Glutamatergic neuron (in vitro differentiated cells): ENCODE results near the gene ELMO1. TPM values are rescaled to one million over a fixed set of nuclear protein-coding genes. Genes with fewer than 3 reads are reported as not detected.

Source experiments
- DNase-seq: peaks from one replicate; pipeline ENCODE4 v3.0.0; 2022
- H3K27ac Mint-ChIP-seq: one replicate; pipeline ENCODE4 v1.8.0; 2020; ENCODE audit warnings: mild to moderate bottlenecking, mixed read lengths, inconsistent platforms; ENCODE audit not compliant: unreplicated experiment
- H3K27me3 Mint-ChIP-seq: one replicate; pipeline ENCODE4 v1.8.0; 2020; ENCODE audit warnings: mild to moderate bottlenecking, moderate library complexity, mixed read lengths, inconsistent platforms; ENCODE audit not compliant: unreplicated experiment
- H3K36me3 Mint-ChIP-seq: one replicate; pipeline ENCODE4 v1.8.0; 2020; ENCODE audit warnings: mild to moderate bottlenecking, mixed read lengths, inconsistent platforms; ENCODE audit not compliant: unreplicated experiment
- H3K4me1 Mint-ChIP-seq: one replicate; pipeline ENCODE4 v1.8.0; 2020; ENCODE audit warnings: mild to moderate bottlenecking, low read depth, mixed read lengths, inconsistent platforms; ENCODE audit not compliant: unreplicated experiment
- H3K4me3 Mint-ChIP-seq: one replicate; pipeline ENCODE4 v1.8.0; 2020; ENCODE audit warnings: mild to moderate bottlenecking, mixed read lengths, inconsistent platforms; ENCODE audit not compliant: unreplicated experiment
- H3K9me3 Mint-ChIP-seq: one replicate; pipeline ENCODE4 v1.8.0; 2020; ENCODE audit warnings: mild to moderate bottlenecking, moderate library complexity, mixed read lengths, inconsistent platforms; ENCODE audit not compliant: unreplicated experiment
- total RNA-seq: library from RNA; stranded (reverse); fragmentation: NEBNext Ultra II Directional; extraction: Animal tissue kit (Norgen Biotek cat#: 25700); gene quantifications from one replicate; pipeline ENCODE4 v1.2.1, GENCODE V29; 2021; ENCODE audit not compliant: unreplicated experiment
- TF ChIP-seq, protein P1 (sequence below): fragments of 200-600 bp; sonication (generic); IDR thresholded peaks from one replicate; pipeline ENCODE4 v1.5.0; 2021; ENCODE audit not compliant: partially characterized antibody, unreplicated experiment

ELMO1 gene
- total RNA-seq, 1 donor from 2014 or later: 5.5 TPM

DNA sequence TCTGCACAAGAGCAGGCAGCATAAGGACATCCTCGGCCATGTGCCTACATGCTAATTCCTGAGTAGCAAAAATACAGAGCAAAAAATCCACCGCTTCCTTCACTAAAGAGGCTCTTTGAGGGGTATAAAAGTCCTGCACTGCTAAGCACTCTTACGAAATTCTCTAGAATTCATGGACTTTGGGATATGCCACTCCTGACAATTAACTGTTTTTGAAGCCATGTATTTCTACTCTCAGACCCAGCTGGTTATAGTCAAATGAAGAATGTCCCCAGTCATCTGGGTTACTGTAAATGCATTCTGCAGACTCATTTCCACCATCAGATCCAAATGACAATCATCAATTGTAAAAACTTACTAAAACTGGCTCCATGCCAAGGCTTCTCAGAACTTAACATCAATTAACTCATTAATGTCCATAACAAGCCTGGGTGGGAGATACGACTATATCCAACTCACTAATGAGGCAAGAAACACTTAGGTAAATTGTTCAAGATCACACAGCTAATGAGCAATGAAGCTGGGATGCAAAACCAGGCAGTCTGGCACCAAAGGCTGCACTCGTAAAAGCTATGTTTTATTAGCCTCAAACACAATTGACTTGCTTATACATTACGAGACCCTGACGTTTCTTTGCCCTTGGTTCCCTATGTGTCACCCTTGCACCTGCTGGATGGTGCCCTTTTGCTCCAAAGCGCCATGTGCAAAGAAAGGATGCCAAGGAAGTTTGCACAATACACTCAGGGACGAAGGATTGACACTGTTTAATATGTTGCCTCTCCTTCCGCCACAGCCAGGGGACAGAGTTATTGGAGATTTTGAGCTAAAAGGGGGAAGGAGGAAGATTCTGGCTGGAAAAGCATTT lies 250.4 kb downstream of the ELMO1 start:
- H3K27me3 Mint-ChIP-seq: peaks cover 2% of the 10 kb centered on the region
- H3K27ac Mint-ChIP-seq: no peak overlapping the region
- H3K4me3 Mint-ChIP-seq: no peak overlapping the region
- H3K4me1 Mint-ChIP-seq: peaks cover 13% of the 10 kb centered on the region
- no peaks in the 10 kb centered on the region for H3K36me3 Mint-ChIP-seq
- no peak for DNase-seq
- no peaks in the 10 kb centered on the region for H3K9me3 Mint-ChIP-seq
- TF ChIP-seq, protein P1, sequence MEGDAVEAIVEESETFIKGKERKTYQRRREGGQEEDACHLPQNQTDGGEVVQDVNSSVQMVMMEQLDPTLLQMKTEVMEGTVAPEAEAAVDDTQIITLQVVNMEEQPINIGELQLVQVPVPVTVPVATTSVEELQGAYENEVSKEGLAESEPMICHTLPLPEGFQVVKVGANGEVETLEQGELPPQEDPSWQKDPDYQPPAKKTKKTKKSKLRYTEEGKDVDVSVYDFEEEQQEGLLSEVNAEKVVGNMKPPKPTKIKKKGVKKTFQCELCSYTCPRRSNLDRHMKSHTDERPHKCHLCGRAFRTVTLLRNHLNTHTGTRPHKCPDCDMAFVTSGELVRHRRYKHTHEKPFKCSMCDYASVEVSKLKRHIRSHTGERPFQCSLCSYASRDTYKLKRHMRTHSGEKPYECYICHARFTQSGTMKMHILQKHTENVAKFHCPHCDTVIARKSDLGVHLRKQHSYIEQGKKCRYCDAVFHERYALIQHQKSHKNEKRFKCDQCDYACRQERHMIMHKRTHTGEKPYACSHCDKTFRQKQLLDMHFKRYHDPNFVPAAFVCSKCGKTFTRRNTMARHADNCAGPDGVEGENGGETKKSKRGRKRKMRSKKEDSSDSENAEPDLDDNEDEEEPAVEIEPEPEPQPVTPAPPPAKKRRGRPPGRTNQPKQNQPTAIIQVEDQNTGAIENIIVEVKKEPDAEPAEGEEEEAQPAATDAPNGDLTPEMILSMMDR: no peak

DNA sequence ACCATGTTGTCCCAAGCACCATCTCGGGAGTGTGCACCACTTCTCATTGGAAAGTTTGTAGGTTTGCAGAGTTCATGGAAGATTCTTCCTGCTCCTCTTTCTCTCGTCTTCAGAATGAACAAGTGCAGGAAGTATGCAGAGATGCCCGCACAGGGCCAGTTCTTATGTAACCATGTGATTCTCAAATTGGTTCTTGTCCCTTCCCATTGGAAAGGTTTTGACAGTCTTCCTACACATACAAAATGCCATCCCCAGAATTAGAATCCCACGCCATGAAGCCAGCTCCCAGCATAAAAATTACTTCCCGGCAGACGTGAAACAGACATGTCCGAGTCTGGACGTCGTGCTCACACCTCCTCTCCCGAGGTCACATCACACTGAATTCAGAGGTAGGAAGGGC lies 251.6 kb downstream of the ELMO1 start:
- DNase-seq: no peak
- TF ChIP-seq, protein P1: no peak
- Mint-ChIP-seq H3K9me3 (no peaks in the 10 kb centered on the region), H3K4me3 (no peak overlapping the region), H3K36me3 (no peaks in the 10 kb centered on the region), H3K4me1 (peaks cover 12% of the 10 kb centered on the region), H3K27ac (no peak overlapping the region), H3K27me3 (peaks cover 2% of the 10 kb centered on the region)

DNA sequence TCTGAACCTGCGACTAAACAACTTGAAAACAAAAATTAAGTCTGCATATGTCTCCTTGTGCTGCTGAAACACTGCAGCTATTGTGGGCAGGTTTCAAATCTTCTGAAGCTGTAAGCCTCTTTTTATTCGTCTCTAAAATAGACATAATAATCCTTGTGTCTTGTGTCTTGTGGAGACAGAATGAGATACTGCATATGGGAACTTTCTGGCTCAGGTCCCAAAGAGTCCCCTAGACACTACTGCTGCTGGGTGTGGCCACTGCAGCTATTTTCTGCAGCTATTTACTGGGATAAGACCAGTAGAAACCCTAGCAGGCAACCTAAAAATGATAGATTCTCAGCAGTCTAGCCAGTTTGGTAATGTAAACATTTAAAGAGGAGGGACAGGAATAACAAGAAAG lies 252.0 kb downstream of the ELMO1 start:
- no peak for DNase-seq
- Mint-ChIP-seq H3K27me3 (peaks cover 2% of the 10 kb centered on the region), H3K36me3 (no peaks in the 10 kb centered on the region), H3K4me3 (no peak overlapping the region), H3K27ac (no peak overlapping the region), H3K4me1 (peaks cover 11% of the 10 kb centered on the region), H3K9me3 (no peaks in the 10 kb centered on the region)
- TF ChIP-seq, protein P1: no peak

DNA sequence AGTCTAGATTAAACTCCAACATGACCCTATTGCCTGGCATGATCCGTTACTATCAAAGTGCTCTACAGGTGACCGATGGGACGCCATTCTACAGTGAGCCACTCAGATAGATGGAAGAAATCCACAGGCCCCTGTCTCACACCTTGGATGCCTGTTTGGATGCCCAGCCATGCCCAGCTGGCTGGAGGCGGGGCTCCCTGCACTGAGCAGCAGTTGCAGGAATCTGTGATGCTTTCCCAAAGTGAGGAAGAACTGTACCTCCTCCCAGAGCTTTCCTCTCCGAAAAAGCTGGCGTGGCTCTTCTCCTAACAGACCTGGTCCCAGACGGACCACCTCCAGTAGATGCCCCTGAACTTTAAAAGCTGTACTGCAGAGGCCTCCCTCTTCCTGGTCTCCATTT lies 253.3 kb downstream of the ELMO1 start:
- peaks cover 6% of the 10 kb centered on the region for H3K4me1 Mint-ChIP-seq
- H3K36me3 Mint-ChIP-seq: no peaks in the 10 kb centered on the region
- TF ChIP-seq, protein P1: no peak
- DNase-seq: no peak
- peaks cover 2% of the 10 kb centered on the region for H3K27me3 Mint-ChIP-seq
- H3K27ac Mint-ChIP-seq: no peak overlapping the region
- H3K4me3 Mint-ChIP-seq: no peak overlapping the region
- no peaks in the 10 kb centered on the region for H3K9me3 Mint-ChIP-seq

DNA sequence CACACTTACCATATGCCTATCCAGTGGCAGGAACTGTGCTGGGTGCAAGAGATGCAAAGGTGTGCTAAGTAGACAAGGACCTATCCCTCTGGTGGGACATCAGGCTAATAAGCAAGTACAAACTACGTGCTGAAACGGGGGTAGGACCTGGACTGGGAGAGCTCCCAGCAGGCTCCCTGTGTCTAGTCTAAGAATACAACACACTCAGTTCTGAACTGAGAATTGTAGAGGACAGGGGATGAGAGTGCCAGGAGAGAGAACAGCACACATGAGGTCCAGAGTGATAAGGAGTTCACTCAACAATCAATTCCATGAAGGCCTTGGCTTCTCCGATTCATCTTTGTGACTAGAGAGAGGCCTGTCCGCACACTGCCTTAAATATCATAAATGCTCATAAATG lies 253.7 kb downstream of the ELMO1 start:
- DNase-seq: no peak
- Mint-ChIP-seq H3K4me1 (peaks cover 6% of the 10 kb centered on the region), H3K27me3 (peaks cover 2% of the 10 kb centered on the region), H3K27ac (no peak overlapping the region), H3K36me3 (no peaks in the 10 kb centered on the region), H3K9me3 (no peaks in the 10 kb centered on the region), H3K4me3 (no peak overlapping the region)
- TF ChIP-seq, protein P1: no peak
